ENCODE measurements around the gene CDKL2.

CDKL2 gene

DNA sequence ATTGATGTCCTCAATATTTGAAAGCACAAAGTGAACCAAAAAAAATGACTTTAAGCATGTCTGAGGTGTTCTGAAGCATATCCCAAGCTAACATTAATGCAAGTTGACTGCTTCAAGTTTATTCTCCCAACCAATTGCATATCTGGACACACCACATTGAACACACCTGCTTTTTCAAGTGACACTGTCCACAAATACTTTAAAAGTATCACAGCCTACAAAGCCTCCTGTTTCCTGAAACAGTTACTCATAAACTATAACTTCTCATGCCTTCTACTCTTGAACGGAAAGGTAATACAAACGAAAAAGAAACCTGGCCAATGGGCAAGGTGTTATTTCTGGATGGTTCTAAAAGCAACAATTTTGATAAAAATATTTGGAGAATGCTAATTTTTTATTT is 1.1 kb downstream of the CDKL2 start:
- TF ChIP-seq, protein P1, sequence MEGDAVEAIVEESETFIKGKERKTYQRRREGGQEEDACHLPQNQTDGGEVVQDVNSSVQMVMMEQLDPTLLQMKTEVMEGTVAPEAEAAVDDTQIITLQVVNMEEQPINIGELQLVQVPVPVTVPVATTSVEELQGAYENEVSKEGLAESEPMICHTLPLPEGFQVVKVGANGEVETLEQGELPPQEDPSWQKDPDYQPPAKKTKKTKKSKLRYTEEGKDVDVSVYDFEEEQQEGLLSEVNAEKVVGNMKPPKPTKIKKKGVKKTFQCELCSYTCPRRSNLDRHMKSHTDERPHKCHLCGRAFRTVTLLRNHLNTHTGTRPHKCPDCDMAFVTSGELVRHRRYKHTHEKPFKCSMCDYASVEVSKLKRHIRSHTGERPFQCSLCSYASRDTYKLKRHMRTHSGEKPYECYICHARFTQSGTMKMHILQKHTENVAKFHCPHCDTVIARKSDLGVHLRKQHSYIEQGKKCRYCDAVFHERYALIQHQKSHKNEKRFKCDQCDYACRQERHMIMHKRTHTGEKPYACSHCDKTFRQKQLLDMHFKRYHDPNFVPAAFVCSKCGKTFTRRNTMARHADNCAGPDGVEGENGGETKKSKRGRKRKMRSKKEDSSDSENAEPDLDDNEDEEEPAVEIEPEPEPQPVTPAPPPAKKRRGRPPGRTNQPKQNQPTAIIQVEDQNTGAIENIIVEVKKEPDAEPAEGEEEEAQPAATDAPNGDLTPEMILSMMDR (IDR thresholded peaks at IDR 0.05; ENCODE audit: low read depth, low read length) = no peak
- no peak for DNase-seq (ENCODE audit: low read depth in 2 of 2)
- H3K4me3 ChIP-seq (replicated peaks in 1 of 2; ENCODE audit: low read depth in 2 of 2, low read length in 2 of 2) = no peak overlapping the region

DNA sequence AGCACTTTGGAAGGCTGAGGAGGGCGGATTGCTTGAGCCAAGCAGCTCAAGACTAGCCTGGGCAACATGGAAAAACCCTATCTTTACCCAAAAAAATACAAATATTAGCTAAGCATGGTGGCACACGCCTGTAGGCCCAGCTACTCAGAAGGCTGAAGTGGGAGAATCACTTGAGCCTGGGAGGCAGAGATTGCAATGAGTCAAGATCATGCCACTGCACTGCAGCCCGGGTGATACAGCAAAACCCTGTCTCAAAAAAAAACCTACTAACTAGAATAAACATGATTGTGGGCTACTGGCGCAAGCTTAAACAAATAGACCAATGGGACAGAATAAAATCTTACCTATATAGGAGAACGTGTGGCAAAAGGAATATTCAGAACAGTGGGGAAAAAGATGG is 7.3 kb downstream of the CDKL2 start:
- DNase-seq (ENCODE audit: low read depth in 2 of 2) = no peak
- TF ChIP-seq, protein P1 (IDR thresholded peaks at IDR 0.05; ENCODE audit: low read depth, low read length) = no peak
- no peak overlapping the region for H3K4me3 ChIP-seq (replicated peaks in 1 of 2; ENCODE audit: low read depth in 2 of 2, low read length in 2 of 2)

- TF ChIP-seq, protein P1 (IDR thresholded peaks at IDR 0.05; ENCODE audit: low read depth, low read length) = no peak
- H3K4me3 ChIP-seq (replicated peaks in 1 of 2; ENCODE audit: low read depth in 2 of 2, low read length in 2 of 2) = no peak overlapping the region
- DNase-seq (ENCODE audit: low read depth in 2 of 2) = no peak
Measured at GRCh38 chr4:75621715-75622114, 8.6 kb downstream of the CDKL2 start.

- no peak overlapping the region for H3K4me3 ChIP-seq (replicated peaks in 1 of 2; ENCODE audit: low read depth in 2 of 2, low read length in 2 of 2)
- TF ChIP-seq, protein P1 (IDR thresholded peaks at IDR 0.05; ENCODE audit: low read depth, low read length) = no peak
- DNase-seq (ENCODE audit: low read depth in 2 of 2) = no peak
Measured at GRCh38 chr4:75612306-75612705, 18.0 kb downstream of the CDKL2 start.

GRCh38 chr4:75605928-75606327 is 24.4 kb downstream of the CDKL2 start:
- DNase-seq (ENCODE audit: low read depth in 2 of 2) = no peak
- TF ChIP-seq, protein P1 (IDR thresholded peaks at IDR 0.05; ENCODE audit: low read depth, low read length) = no peak
- H3K4me3 ChIP-seq (replicated peaks in 1 of 2; ENCODE audit: low read depth in 2 of 2, low read length in 2 of 2) = no peak overlapping the region

GRCh38 chr4:75599647-75600046 is 30.7 kb downstream of the CDKL2 start:
- no peak for DNase-seq (ENCODE audit: low read depth in 2 of 2)
- no peak overlapping the region for H3K4me3 ChIP-seq (replicated peaks in 1 of 2; ENCODE audit: low read depth in 2 of 2, low read length in 2 of 2)
- TF ChIP-seq, protein P1 (IDR thresholded peaks at IDR 0.05; ENCODE audit: low read depth, low read length) = no peak

GRCh38 chr4:75598390-75598789 is 31.9 kb downstream of the CDKL2 start:
- peak; percentile 44 to 62 for DNase-seq (ENCODE audit: low read depth in 2 of 2)
- TF ChIP-seq, protein P1 (IDR thresholded peaks at IDR 0.05; ENCODE audit: low read depth, low read length) = no peak
- no peak overlapping the region for H3K4me3 ChIP-seq (replicated peaks in 1 of 2; ENCODE audit: low read depth in 2 of 2, low read length in 2 of 2)
